K562 (cell line): ENCODE measurements around the gene PDE5A. TPM values are rescaled to one million over a fixed set of nuclear protein-coding genes. Genes with fewer than 3 reads are reported as not detected.
"Not testable (repeated sequence)": the region's sequence is repeated elsewhere in the genome, so short reads cannot be mapped to it uniquely, and the experiment has no call there.

ENCODE experiments used
- ATF3 ChIP-seq, 2 experiments: fragments of 450-650 bp in 1 of 2; sonication (generic) in 1 of 2; formaldehyde crosslinking in 1 of 2; IDR thresholded peaks in 1 of 2; conservative IDR thresholded peaks in 1 of 2; 2 replicates each; pipeline versions ENCODE4 v1.6.1 to v1.8.1; 2016 to 2023; ENCODE audit warnings: mild to moderate bottlenecking in 2 of 2, moderate library complexity in 2 of 2, inconsistent platforms in 1 of 2, missing genetic modification reagents in 1 of 2
- C11orf30 ChIP-seq: fragments of 450-650 bp; IDR thresholded peaks from 2 replicates; pipeline ENCODE4 v1.6.1; 2016; ENCODE audit warnings: low read depth, mild to moderate bottlenecking
- CHD2 ChIP-seq: IDR thresholded peaks from 2 replicates; pipeline ENCODE4 v1.6.1; 2011; ENCODE audit warnings: low read depth, low read length
- CXXC5 ChIP-seq: fragments of 250-450 bp; sonication (Bioruptor Pico); IDR thresholded peaks from 2 replicates; pipeline ENCODE4 v1.8.0; 2022; ENCODE audit warnings: inconsistent platforms, mild to moderate bottlenecking, moderate library complexity
- E2F1 ChIP-seq: sonication (generic); formaldehyde crosslinking; IDR thresholded peaks from 2 replicates; pipeline ENCODE4 v1.8.1; 2023; ENCODE audit warnings: mild to moderate bottlenecking, missing genetic modification reagents, moderate library complexity
- EP300 ChIP-seq: IDR thresholded peaks from 2 replicates; pipeline ENCODE4 v1.6.1; 2012; ENCODE audit warnings: low read length, improper control_type of control experiment
- ID3 ChIP-seq, 2 experiments: fragments of 250-450 bp in 1 of 2; fragments of 450-650 bp in 1 of 2; sonication (Bioruptor Pico) in 1 of 2; IDR thresholded peaks; 2 replicates each; pipeline versions ENCODE4 v1.6.1 to v1.8.0; 2016 to 2021; ENCODE audit warnings: mild to moderate bottlenecking in 2 of 2, moderate library complexity in 2 of 2, missing compliant biosample characterization in 1 of 2, missing genetic modification characterization in 1 of 2
- MLLT1 ChIP-seq, 2 experiments: fragments of 450-650 bp; IDR thresholded peaks; 2 replicates each; pipeline ENCODE4 v1.6.1; 2016
- MYBL2 ChIP-seq, 2 experiments: fragments of 450-650 bp in 1 of 2; sonication (generic) in 1 of 2; formaldehyde crosslinking in 1 of 2; IDR thresholded peaks; 2 replicates each; pipeline versions ENCODE4 v1.6.1 to v1.8.1; 2017 to 2022; ENCODE audit warnings: borderline replicate concordance in 1 of 2, inconsistent platforms in 1 of 2, low read depth in 1 of 2, mild to moderate bottlenecking in 1 of 2, missing genetic modification reagents in 1 of 2, moderate library complexity in 1 of 2
- MYC ChIP-seq, 2 experiments: fragments of 250-450 bp in 1 of 2; sonication (Bioruptor Pico) in 1 of 2; IDR thresholded peaks; 2 replicates each; pipeline versions ENCODE4 v1.5.1 to v1.6.1; 2012 to 2021; ENCODE audit warnings: low read depth in 2 of 2, borderline replicate concordance in 1 of 2, improper control_type of control experiment in 1 of 2, low read length in 1 of 2, mild to moderate bottlenecking in 1 of 2, moderate library complexity in 1 of 2
- NR2C2 ChIP-seq, 2 experiments: fragments of 200-800 bp in 1 of 2; sonication (Bioruptor generic) in 1 of 2; sonication (generic) in 1 of 2; formaldehyde crosslinking in 1 of 2; IDR thresholded peaks; 2 replicates each; pipeline versions ENCODE4 v1.6.1 to v1.8.0; 2016 to 2022; ENCODE audit warnings: mild to moderate bottlenecking in 1 of 2, missing compliant biosample characterization in 1 of 2, missing genetic modification characterization in 1 of 2, missing genetic modification reagents in 1 of 2
- PHF8 ChIP-seq: fragments of 200-600 bp; sonication (generic); IDR thresholded peaks from 2 replicates; pipeline ENCODE4 v1.6.1; 2012; ENCODE audit warnings: mixed run types, mild to moderate bottlenecking, inconsistent platforms, low read length, moderate library complexity, borderline replicate concordance
- POU5F1 ChIP-seq: fragments of 150-350 bp; IDR thresholded peaks from 2 replicates; pipeline ENCODE4 v1.6.1; 2014; ENCODE audit warnings: borderline replicate concordance, low read length, low read depth, mild to moderate bottlenecking; ENCODE audit not compliant: partially characterized antibody
- PRPF4 ChIP-seq: fragments of 200-400 bp; formaldehyde crosslinking; IDR thresholded peaks from one replicate; pipeline ENCODE4 v1.6.1; 2017; ENCODE audit warnings: low read length, low read depth, mild to moderate bottlenecking; ENCODE audit not compliant: insufficient read depth, poor library complexity, severe bottlenecking
- RCOR1 ChIP-seq, 2 experiments: IDR thresholded peaks; 2 replicates each; pipeline ENCODE4 v1.6.1; 2012; ENCODE audit warnings: low read depth in 2 of 2, low read length in 2 of 2, borderline replicate concordance in 1 of 2, improper control_type of control experiment in 1 of 2
- SETDB1 ChIP-seq: IDR thresholded peaks from one replicate; pipeline ENCODE4 v1.6.1; 2012; ENCODE audit warnings: low read length, control low read depth, inconsistent platforms
- TBP ChIP-seq: optimal IDR thresholded peaks from 2 replicates; pipeline ENCODE3; 2011; ENCODE audit warnings: low read depth, low read length, improper control_type of control experiment
- ZNF212 ChIP-seq: fragments of 450-650 bp; formaldehyde crosslinking; IDR thresholded peaks from 2 replicates; pipeline ENCODE4 v1.4.0; 2020; ENCODE audit warnings: mild to moderate bottlenecking
- polyA plus RNA-seq, 8 experiments: library from polyadenylated mRNA; depleted of rRNA in 4 of 8; stranded (reverse) in 5 of 8; unstranded in 3 of 8; fragments of >200 nt; fragmentation: Nextera tagmentation in 2 of 8; fragmentation: Illumina TruSeq in 1 of 8; extraction: Ambion mirVana in 2 of 8; extraction: Trizol in 1 of 8; gene quantifications; 2 replicates each; pipeline versions ENCODE4 v1.2.1 to v1.2.3, GENCODE V29; 2011 to 2014; ENCODE audit warnings: inconsistent platforms in 1 of 8, missing spikeins in 1 of 8
- total RNA-seq, 7 experiments: library from RNA; depleted of rRNA in 6 of 7; stranded (reverse); fragments of >200 nt in 6 of 7; fragmentation: Illumina TruSeq in 2 of 7; extraction: Trizol in 2 of 7; gene quantifications; 2 replicates each; pipeline versions ENCODE4 v1.2.1 to v1.2.3, GENCODE V29; 2011 to 2021; ENCODE audit warnings: low replicate concordance in 1 of 7

The PDE5A gene
- total and polyA plus RNA-seq, 9 of the 15 experiments (the other 6 are each of a cell fraction or from before 2014, with no cell fraction given), result 0.07 to 1.9 (median 0.29) TPM

GRCh38 chr4:119454491-119455270, 173.9 kb downstream of the PDE5A start (continued):
- not testable (repeated sequence) for TF ChIP-seq ID3 (CRISPR knock-in tag; IDR thresholded peaks at IDR 0.05); MYBL2 (CRISPR knock-in tag; IDR thresholded peaks at IDR 0.05; ENCODE audit: borderline replicate concordance); MYC (CRISPR knock-in tag; IDR thresholded peaks at IDR 0.05; ENCODE audit: borderline replicate concordance, low read depth)
- TF ChIP-seq ID3 (tag; IDR thresholded peaks at IDR 0.05) (peak; percentile 56), CXXC5 (CRISPR knock-in tag) (peak; percentile 98), SETDB1 (peak; percentile 57), POU5F1 (peak; percentile 54), ATF3 (IDR thresholded peaks at IDR 0.05) (peak; percentile 79), ATF3 (CRISPR knock-in tag; conservative IDR thresholded peaks at IDR 0.05) (peak; percentile 71; the same call in 1 of the 2 replicates), PHF8 (peak; percentile 72; the same call in 1 of the 2 replicates), EP300 (peak; percentile 56), C11orf30 (peak; percentile 100), PRPF4 (peak; percentile 66), CHD2 (peak; percentile 58), MYBL2 (IDR thresholded peaks at IDR 0.05; ENCODE audit: low read depth) (peak; percentile 33; the same call in 1 of the 2 replicates), TBP (peak; percentile 36), NR2C2 (CRISPR knock-in tag; IDR thresholded peaks at IDR 0.05) (peak; percentile 88), NR2C2 (tag; IDR thresholded peaks at IDR 0.05) (peak; percentile 77), E2F1 (peak; percentile 60), MLLT1 (IDR thresholded peaks at IDR 0.05) (peak in 1 of 2 experiments; percentile 100; a peak in 2 of 4 replicates), ZNF212 (CRISPR knock-in tag) (peak; percentile 77; the same call in 1 of the 2 replicates), RCOR1 (IDR thresholded peaks at IDR 0.05; ENCODE audit: borderline replicate concordance in 1 of 2, low read depth in 2 of 2, low read length in 2 of 2) (peak in 1 of 2 experiments; percentile 12; a peak in 1 of 4 replicates), MYC (IDR thresholded peaks at IDR 0.05; ENCODE audit: low read depth, low read length) (peak; percentile 70)
